H1 (cell line): ENCODE data around the gene NELL1. TPM values are rescaled to one million over a fixed set of nuclear protein-coding genes. Genes with fewer than 3 reads are reported as not detected.

Experiments
- JUN ChIP-seq: IDR thresholded peaks from 2 replicates; pipeline ENCODE4 v1.6.1; 2011; ENCODE audit warnings: low read depth, mild to moderate bottlenecking, improper control_type of control experiment, low read length
- RNF2 ChIP-seq: fragments of 200-900, 300-1000 bp; sonication (generic); IDR thresholded peaks from 2 replicates; pipeline ENCODE4 v1.7.1; 2016; ENCODE audit warnings: borderline replicate concordance, low read depth, mild to moderate bottlenecking, antibody characterized with exemption, low read length; ENCODE audit not compliant: poor library complexity, severe bottlenecking; ENCODE audit errors: missing control alignments
- SP2 ChIP-seq: IDR thresholded peaks from 2 replicates; pipeline ENCODE4 v1.6.1; 2012; ENCODE audit warnings: mild to moderate bottlenecking, low read length, inconsistent platforms
- polyA plus RNA-seq, 7 experiments: library from polyadenylated mRNA; depleted of rRNA in 3 of 7; stranded (reverse) in 5 of 7; unstranded in 2 of 7; fragments of >200 nt in 5 of 7; fragments of 200-250 nt in 2 of 7; gene quantifications; 1 replicate in 5 of 7; 2 replicates in 1 of 7; 4 replicates in 1 of 7; pipeline versions ENCODE4 v1.2.1 to v1.2.3, GENCODE V29; 2011 to 2013; ENCODE audit warnings: missing spikeins in 2 of 7, mixed read lengths in 2 of 7
- total RNA-seq: library from RNA; stranded (reverse); fragmentation: NEBNext Ultra II Directional; extraction: Animal tissue kit (Norgen Biotek cat#: 25700); gene quantifications from 2 replicates; pipeline ENCODE4 v1.2.1, GENCODE V29; 2021
- TF ChIP-seq, protein P1 (sequence below): fragments of 300-600 bp; sonication (generic); IDR thresholded peaks from 2 replicates; pipeline ENCODE4 v1.7.1; 2012; ENCODE audit warnings: low read length, moderate library complexity, mild to moderate bottlenecking, inconsistent platforms; ENCODE audit not compliant: insufficient replicate concordance

Gene NELL1
- total and polyA plus RNA-seq, 2 of the 8 experiments (the other 6 are each of a cell fraction or from before 2014, with no cell fraction given) = 0.21 TPM; not detected in 1

DNA sequence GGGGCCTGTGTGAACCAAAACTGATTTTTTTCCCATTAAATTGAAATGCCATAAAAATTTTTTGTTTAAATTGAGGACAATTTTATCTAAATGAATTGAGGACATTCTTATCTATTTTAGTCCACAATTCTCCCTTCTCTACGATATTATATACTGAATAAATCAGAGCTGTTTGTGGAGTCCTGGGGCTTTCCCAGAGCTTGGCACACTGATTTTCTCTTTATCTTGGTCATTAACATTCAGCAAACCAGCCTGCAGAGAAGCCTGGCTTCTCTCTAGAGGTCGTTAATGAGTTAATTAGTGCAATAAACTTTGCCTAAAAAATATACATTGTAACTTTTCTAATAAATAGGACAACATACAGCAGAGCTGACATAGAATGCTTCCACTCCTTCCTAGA is 615.7 kb downstream of the NELL1 start (continued):
- TF ChIP-seq, protein P1, sequence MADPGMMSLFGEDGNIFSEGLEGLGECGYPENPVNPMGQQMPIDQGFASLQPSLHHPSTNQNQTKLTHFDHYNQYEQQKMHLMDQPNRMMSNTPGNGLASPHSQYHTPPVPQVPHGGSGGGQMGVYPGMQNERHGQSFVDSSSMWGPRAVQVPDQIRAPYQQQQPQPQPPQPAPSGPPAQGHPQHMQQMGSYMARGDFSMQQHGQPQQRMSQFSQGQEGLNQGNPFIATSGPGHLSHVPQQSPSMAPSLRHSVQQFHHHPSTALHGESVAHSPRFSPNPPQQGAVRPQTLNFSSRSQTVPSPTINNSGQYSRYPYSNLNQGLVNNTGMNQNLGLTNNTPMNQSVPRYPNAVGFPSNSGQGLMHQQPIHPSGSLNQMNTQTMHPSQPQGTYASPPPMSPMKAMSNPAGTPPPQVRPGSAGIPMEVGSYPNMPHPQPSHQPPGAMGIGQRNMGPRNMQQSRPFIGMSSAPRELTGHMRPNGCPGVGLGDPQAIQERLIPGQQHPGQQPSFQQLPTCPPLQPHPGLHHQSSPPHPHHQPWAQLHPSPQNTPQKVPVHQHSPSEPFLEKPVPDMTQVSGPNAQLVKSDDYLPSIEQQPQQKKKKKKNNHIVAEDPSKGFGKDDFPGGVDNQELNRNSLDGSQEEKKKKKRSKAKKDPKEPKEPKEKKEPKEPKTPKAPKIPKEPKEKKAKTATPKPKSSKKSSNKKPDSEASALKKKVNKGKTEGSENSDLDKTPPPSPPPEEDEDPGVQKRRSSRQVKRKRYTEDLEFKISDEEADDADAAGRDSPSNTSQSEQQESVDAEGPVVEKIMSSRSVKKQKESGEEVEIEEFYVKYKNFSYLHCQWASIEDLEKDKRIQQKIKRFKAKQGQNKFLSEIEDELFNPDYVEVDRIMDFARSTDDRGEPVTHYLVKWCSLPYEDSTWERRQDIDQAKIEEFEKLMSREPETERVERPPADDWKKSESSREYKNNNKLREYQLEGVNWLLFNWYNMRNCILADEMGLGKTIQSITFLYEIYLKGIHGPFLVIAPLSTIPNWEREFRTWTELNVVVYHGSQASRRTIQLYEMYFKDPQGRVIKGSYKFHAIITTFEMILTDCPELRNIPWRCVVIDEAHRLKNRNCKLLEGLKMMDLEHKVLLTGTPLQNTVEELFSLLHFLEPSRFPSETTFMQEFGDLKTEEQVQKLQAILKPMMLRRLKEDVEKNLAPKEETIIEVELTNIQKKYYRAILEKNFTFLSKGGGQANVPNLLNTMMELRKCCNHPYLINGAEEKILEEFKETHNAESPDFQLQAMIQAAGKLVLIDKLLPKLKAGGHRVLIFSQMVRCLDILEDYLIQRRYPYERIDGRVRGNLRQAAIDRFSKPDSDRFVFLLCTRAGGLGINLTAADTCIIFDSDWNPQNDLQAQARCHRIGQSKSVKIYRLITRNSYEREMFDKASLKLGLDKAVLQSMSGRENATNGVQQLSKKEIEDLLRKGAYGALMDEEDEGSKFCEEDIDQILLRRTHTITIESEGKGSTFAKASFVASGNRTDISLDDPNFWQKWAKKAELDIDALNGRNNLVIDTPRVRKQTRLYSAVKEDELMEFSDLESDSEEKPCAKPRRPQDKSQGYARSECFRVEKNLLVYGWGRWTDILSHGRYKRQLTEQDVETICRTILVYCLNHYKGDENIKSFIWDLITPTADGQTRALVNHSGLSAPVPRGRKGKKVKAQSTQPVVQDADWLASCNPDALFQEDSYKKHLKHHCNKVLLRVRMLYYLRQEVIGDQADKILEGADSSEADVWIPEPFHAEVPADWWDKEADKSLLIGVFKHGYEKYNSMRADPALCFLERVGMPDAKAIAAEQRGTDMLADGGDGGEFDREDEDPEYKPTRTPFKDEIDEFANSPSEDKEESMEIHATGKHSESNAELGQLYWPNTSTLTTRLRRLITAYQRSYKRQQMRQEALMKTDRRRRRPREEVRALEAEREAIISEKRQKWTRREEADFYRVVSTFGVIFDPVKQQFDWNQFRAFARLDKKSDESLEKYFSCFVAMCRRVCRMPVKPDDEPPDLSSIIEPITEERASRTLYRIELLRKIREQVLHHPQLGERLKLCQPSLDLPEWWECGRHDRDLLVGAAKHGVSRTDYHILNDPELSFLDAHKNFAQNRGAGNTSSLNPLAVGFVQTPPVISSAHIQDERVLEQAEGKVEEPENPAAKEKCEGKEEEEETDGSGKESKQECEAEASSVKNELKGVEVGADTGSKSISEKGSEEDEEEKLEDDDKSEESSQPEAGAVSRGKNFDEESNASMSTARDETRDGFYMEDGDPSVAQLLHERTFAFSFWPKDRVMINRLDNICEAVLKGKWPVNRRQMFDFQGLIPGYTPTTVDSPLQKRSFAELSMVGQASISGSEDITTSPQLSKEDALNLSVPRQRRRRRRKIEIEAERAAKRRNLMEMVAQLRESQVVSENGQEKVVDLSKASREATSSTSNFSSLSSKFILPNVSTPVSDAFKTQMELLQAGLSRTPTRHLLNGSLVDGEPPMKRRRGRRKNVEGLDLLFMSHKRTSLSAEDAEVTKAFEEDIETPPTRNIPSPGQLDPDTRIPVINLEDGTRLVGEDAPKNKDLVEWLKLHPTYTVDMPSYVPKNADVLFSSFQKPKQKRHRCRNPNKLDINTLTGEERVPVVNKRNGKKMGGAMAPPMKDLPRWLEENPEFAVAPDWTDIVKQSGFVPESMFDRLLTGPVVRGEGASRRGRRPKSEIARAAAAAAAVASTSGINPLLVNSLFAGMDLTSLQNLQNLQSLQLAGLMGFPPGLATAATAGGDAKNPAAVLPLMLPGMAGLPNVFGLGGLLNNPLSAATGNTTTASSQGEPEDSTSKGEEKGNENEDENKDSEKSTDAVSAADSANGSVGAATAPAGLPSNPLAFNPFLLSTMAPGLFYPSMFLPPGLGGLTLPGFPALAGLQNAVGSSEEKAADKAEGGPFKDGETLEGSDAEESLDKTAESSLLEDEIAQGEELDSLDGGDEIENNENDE = no peak
- TF ChIP-seq JUN (no peak), RNF2 (no peak), SP2 (no peak)
